ENCODE results near the gene KCNG1. TPM values are rescaled to one million over a fixed set of nuclear protein-coding genes. Genes with fewer than 3 reads are reported as not detected.

KCNG1 gene
- total and polyA plus RNA-seq, 2 of the 13 experiments (the other 11 are each of a cell fraction or from before 2014, with no cell fraction given) = not detected

DNA sequence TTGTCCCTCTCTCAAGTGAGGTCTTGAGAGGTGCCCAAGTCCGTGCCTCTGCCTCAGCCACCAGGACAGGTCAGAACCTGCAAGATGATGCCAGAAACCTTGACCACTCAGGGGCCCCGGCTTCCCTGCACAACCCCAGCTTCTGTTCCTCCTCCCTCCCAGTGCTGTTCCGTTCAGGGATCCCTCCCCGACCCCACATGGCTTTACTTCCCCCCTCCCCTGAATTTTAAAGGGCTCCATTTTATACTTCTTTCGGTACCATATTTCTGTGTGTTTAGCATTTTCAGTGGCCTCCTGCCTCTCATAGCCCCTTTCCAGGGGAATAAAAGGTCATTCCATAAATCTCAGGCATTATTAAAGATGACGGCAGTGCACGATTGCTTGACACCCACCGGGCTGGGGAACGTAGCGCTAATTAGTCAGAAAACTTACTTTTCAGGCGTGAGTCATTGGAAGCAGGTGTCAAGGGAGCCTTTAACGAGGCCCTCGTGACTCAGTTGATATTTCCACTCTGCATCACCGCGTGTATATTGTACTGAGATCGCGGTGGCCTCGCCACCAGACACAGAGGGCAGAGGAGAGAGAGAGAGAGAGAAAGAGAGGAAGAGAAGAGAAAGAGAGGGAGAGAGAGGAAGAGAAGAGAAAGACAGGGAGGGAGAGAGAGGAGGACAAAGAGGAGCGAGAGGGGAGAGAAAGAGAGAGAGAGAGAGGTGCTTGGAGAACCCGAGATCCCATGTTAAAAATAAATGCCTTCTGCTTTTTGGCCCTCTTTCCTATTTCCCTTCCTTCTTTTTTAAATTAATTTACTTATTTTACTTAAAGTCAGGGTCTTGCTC lies 21.3 kb downstream of the KCNG1 start (continued):
- TF ChIP-seq, protein P1, sequence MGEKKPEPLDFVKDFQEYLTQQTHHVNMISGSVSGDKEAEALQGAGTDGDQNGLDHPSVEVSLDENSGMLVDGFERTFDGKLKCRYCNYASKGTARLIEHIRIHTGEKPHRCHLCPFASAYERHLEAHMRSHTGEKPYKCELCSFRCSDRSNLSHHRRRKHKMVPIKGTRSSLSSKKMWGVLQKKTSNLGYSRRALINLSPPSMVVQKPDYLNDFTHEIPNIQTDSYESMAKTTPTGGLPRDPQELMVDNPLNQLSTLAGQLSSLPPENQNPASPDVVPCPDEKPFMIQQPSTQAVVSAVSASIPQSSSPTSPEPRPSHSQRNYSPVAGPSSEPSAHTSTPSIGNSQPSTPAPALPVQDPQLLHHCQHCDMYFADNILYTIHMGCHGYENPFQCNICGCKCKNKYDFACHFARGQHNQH (CRISPR knock-in tag; IDR thresholded peaks at IDR 0.05) = no peak
- TF ChIP-seq HNF1B (CRISPR knock-in tag; IDR thresholded peaks at IDR 0.05) (no peak), ZNF432 (CRISPR knock-in tag; IDR thresholded peaks at IDR 0.05; ENCODE audit: borderline replicate concordance) (no peak), TBX2 (CRISPR knock-in tag; IDR thresholded peaks at IDR 0.05; ENCODE audit: borderline replicate concordance) (no peak)
- TF ChIP-seq, protein P2, sequence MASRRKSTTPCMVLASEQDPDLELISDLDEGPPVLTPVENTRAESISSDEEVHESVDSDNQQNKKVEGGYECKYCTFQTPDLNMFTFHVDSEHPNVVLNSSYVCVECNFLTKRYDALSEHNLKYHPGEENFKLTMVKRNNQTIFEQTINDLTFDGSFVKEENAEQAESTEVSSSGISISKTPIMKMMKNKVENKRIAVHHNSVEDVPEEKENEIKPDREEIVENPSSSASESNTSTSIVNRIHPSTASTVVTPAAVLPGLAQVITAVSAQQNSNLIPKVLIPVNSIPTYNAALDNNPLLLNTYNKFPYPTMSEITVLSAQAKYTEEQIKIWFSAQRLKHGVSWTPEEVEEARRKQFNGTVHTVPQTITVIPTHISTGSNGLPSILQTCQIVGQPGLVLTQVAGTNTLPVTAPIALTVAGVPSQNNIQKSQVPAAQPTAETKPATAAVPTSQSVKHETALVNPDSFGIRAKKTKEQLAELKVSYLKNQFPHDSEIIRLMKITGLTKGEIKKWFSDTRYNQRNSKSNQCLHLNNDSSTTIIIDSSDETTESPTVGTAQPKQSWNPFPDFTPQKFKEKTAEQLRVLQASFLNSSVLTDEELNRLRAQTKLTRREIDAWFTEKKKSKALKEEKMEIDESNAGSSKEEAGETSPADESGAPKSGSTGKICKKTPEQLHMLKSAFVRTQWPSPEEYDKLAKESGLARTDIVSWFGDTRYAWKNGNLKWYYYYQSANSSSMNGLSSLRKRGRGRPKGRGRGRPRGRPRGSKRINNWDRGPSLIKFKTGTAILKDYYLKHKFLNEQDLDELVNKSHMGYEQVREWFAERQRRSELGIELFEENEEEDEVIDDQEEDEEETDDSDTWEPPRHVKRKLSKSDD (CRISPR knock-in tag; IDR thresholded peaks at IDR 0.05; ENCODE audit: low read depth) = no peak
